Neural cell (in vitro differentiated cells): ENCODE results near the gene FAM117A. TPM values are rescaled to one million over a fixed set of nuclear protein-coding genes. Genes with fewer than 3 reads are reported as not detected.

ENCODE experiments used
- H2AFZ ChIP-seq: fragments of 200-600, 300-800 bp; sonication (generic), shearing (Covaris generic); 2 replicates; pipeline ENCODE4 v1.6.0; 2014; ENCODE audit warnings: low read depth, mild to moderate bottlenecking, antibody characterized with exemption, low read length, moderate library complexity
- H3F3A ChIP-seq: fragments of 200-600 bp; shearing (Covaris generic); 2 replicates; pipeline ENCODE4 v1.6.1; 2016; ENCODE audit warnings: mild to moderate bottlenecking, moderate library complexity, mixed read lengths, antibody characterized with exemption, low read length; ENCODE audit not compliant: insufficient read depth, poor library complexity, severe bottlenecking
- H3K27ac ChIP-seq: fragments of 200-600, 300-800 bp; sonication (generic), shearing (Covaris generic); 2 replicates; pipeline ENCODE4 v1.5.1; 2014; ENCODE audit warnings: mild to moderate bottlenecking, low read length, moderate library complexity
- H3K27me3 ChIP-seq: fragments of 300-800, 200-600 bp; sonication (generic), shearing (Covaris generic); 2 replicates; pipeline ENCODE4 v1.6.0; 2014; ENCODE audit warnings: mild to moderate bottlenecking, low read depth, low read length, moderate library complexity; ENCODE audit not compliant: insufficient read depth
- H3K36me3 ChIP-seq: fragments of 300-800, 200-600 bp; sonication (generic), shearing (Covaris generic); 2 replicates; pipeline ENCODE4 v1.5.1; 2014; ENCODE audit warnings: mild to moderate bottlenecking, antibody characterized with exemption, low read length, moderate library complexity; ENCODE audit not compliant: insufficient read depth
- H3K4me2 ChIP-seq: fragments of 300-800, 200-600 bp; sonication (generic), shearing (Covaris generic); 2 replicates; pipeline ENCODE4 v1.6.0; 2014; ENCODE audit warnings: mild to moderate bottlenecking, low read length
- H3K4me3 ChIP-seq: fragments of 300-800, 200-600 bp; sonication (generic), shearing (Covaris generic); 2 replicates; pipeline ENCODE4 v1.5.1; 2014; ENCODE audit warnings: mild to moderate bottlenecking, low read length, moderate library complexity
- H3K79me2 ChIP-seq: fragments of 200-600 bp; shearing (Covaris generic); replicated peaks from 2 replicates; pipeline ENCODE4 v1.6.0; 2014; ENCODE audit warnings: mild to moderate bottlenecking, low read length, moderate library complexity; ENCODE audit not compliant: insufficient read depth
- H3K9ac ChIP-seq: fragments of 300-800, 200-600 bp; sonication (generic), shearing (Covaris generic); 2 replicates; pipeline ENCODE4 v1.6.1; 2016; ENCODE audit warnings: mild to moderate bottlenecking, low read length, mixed read lengths
- H3K9me2 ChIP-seq: fragments of 200-600 bp; shearing (Covaris generic); 2 replicates; pipeline ENCODE4 v1.6.1; 2016; ENCODE audit warnings: mild to moderate bottlenecking, low read length, mixed read lengths; ENCODE audit not compliant: insufficient read depth
- H3K9me3 ChIP-seq: fragments of 200-600, 300-800 bp; sonication (generic), shearing (Covaris generic); 2 replicates; pipeline ENCODE4 v1.6.1; 2016; ENCODE audit warnings: mild to moderate bottlenecking, mixed run types, low read length, moderate library complexity, mixed read lengths
- H4K20me1 ChIP-seq: fragments of 200-600 bp; shearing (Covaris generic); 2 replicates; pipeline ENCODE4 v1.6.1; 2016; ENCODE audit warnings: mild to moderate bottlenecking, mixed run types; ENCODE audit not compliant: insufficient read depth
- CTCF ChIP-seq: fragments of 450-650 bp; IDR thresholded peaks from 2 replicates; pipeline ENCODE4 v1.5.1; 2014; ENCODE audit warnings: antibody characterized with exemption, mild to moderate bottlenecking, moderate library complexity; ENCODE audit not compliant: poor library complexity, severe bottlenecking
- EP300 ChIP-seq: fragments of 450-650 bp; conservative IDR thresholded peaks from 2 replicates; pipeline ENCODE4 v1.6.1; 2014; ENCODE audit warnings: antibody characterized with exemption, mild to moderate bottlenecking, moderate library complexity; ENCODE audit not compliant: poor library complexity, severe bottlenecking
- EZH2 ChIP-seq: fragments of 200-600, 300-800 bp; shearing (Covaris generic), sonication (generic); IDR thresholded peaks from 2 replicates; pipeline ENCODE4 v1.6.1; 2014; ENCODE audit warnings: antibody characterized with exemption, low read length, borderline replicate concordance, mild to moderate bottlenecking; ENCODE audit not compliant: insufficient read depth, poor library complexity, severe bottlenecking
- MXI1 ChIP-seq: fragments of 450-650 bp; conservative IDR thresholded peaks from 2 replicates; pipeline ENCODE4 v1.6.1; 2014; ENCODE audit warnings: antibody characterized with exemption, mild to moderate bottlenecking; ENCODE audit not compliant: poor library complexity, severe bottlenecking
- POLR2AphosphoS5 ChIP-seq: IDR thresholded peaks from 2 replicates; pipeline ENCODE4 v1.6.1; 2012
- RAD21 ChIP-seq: fragments of 450-650 bp; conservative IDR thresholded peaks from 2 replicates; pipeline ENCODE4 v1.6.1; 2014; ENCODE audit warnings: antibody characterized with exemption, mild to moderate bottlenecking, moderate library complexity
- REST ChIP-seq: IDR thresholded peaks from 2 replicates; pipeline ENCODE4 v1.6.1; 2012; ENCODE audit warnings: borderline replicate concordance
- SMC3 ChIP-seq: fragments of 450-650 bp; conservative IDR thresholded peaks from 2 replicates; pipeline ENCODE4 v1.6.1; 2014; ENCODE audit warnings: antibody characterized with exemption, mild to moderate bottlenecking, moderate library complexity; ENCODE audit not compliant: poor library complexity
- TAF1 ChIP-seq: IDR thresholded peaks from 2 replicates; pipeline ENCODE4 v1.6.1; 2012; ENCODE audit warnings: low read depth
- polyA plus RNA-seq: library from polyadenylated mRNA; depleted of rRNA; stranded (reverse); fragments of >200 nt; gene quantifications from 2 replicates; pipeline ENCODE4 v1.2.3, GENCODE V29; 2014

Gene FAM117A
- polyA plus RNA-seq, 1 donor from 2014 or later = 3.7 TPM

GRCh38 chr17:49795372-49795771, 31.4 kb upstream of the FAM117A start:
- no peak overlapping the region for H2AFZ ChIP-seq
- no peaks in the 10 kb centered on the region for H3F3A ChIP-seq
- H3K9me3 ChIP-seq = no peaks in the 10 kb centered on the region
- H3K79me2 ChIP-seq = peaks cover 50% of the 10 kb centered on the region
- H3K4me3 ChIP-seq = no peak overlapping the region
- H3K36me3 ChIP-seq = peaks cover 14% of the 10 kb centered on the region
- H3K9ac ChIP-seq = no peak overlapping the region
- no peaks in the 10 kb centered on the region for H4K20me1 ChIP-seq
- H3K4me2 ChIP-seq = no peak overlapping the region
- H3K9me2 ChIP-seq = no peaks in the 10 kb centered on the region
- TF ChIP-seq SMC3 (no peak), REST (no peak), CTCF (no peak)
- no peak overlapping the region for H3K27ac ChIP-seq
- no peaks in the 10 kb centered on the region for H3K27me3 ChIP-seq

DNA sequence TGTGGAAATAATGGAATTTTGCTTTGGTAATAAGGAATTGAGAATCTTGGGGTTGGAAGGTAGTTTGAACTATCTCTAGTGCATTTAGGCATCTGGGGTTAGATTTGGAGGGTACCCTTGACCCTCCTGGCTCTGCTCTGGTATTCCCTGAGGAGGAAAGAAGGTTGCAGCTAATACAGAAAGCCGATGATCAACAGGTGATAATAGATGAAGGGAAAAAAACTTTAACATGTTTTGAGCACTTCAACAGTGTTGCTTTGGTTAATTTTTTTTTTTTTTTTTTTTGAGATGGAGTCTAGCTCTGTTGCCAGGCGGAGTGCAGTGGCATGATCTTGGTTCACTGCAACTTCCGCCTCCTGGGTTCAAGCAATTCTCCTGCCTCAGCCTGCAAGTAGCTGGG, 29.4 kb upstream of the FAM117A start:
- H3K9me2 ChIP-seq = no peaks in the 10 kb centered on the region
- peaks cover 58% of the 10 kb centered on the region for H3K79me2 ChIP-seq
- no peak overlapping the region for H2AFZ ChIP-seq
- H4K20me1 ChIP-seq = no peaks in the 10 kb centered on the region
- no peak for TF ChIP-seq SMC3
- no peak for TF ChIP-seq CTCF
- no peak for TF ChIP-seq TAF1
- TF ChIP-seq REST = no peak
- no peak for TF ChIP-seq EP300
- TF ChIP-seq EZH2 = no peak
- no peak for TF ChIP-seq RAD21
- TF ChIP-seq POLR2AphosphoS5 = no peak
- no peak for TF ChIP-seq MXI1
- H3F3A ChIP-seq = no peaks in the 10 kb centered on the region
- no peak overlapping the region for H3K4me3 ChIP-seq
- H3K27ac ChIP-seq = no peak overlapping the region
- peaks cover 11% of the 10 kb centered on the region for H3K36me3 ChIP-seq
- H3K4me2 ChIP-seq = no peak overlapping the region
- H3K27me3 ChIP-seq = no peaks in the 10 kb centered on the region
- H3K9ac ChIP-seq = no peak overlapping the region
- no peaks in the 10 kb centered on the region for H3K9me3 ChIP-seq
